ENCODE results near the gene CADPS2.
"Not testable (repeated sequence)": the region's sequence is repeated elsewhere in the genome, so short reads cannot be mapped to it uniquely, and the experiment has no call there.

The CADPS2 gene

DNA sequence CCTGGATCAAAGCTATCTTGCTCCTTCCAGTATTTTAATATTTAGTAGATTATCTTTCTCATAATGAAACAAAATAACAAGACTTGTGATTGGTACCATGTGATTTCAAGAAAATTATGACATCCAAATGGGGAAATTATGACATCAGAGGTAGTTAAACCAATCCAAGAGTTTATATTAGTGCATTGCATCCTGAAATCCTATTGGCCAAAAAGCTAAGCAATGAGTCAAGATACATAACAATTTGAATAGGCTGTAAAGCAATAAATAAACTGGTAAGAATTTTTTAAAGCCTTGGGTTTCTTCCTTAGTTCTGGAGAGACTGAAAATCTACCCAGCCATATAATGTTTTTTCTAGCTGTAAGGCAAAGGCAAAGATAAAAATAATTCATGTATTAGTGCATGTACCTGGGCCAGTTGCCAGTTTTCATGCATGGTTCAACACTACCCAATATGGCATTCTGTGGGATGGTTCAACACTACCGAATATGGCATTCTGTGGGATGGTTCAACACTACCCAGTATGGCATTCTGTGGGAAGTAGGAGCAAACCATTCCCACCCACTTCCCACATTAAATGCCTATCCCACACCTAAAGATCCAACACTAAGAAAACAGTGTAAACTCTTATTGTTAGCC, 183.3 kb downstream of the CADPS2 start, which contains the start of gene RNF148:
Gene RNF148, minus strand, starts transcription at position 51 of the 639 bp plus-strand sequence. CDS start 172 bp downstream, outside the sequence.
- no peak for DNase-seq

DNA sequence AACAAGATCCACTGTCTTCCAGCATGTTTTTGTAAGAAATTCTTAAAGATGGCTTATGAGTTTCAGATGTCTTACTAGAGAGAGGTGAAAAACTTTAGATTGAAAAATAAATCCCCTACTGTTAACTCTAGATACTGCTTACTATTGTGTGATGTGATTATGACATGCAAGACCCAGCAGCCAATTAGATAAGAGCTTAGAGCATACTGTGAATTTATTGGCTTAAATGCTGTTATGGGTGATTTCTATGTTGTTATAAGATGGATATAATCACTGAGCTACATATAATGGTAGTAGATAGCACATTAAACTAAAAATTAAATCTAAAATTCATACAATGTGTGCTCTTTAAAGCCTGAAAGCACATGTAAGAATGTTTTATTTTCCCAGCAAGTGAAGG, 187.2 kb downstream of the CADPS2 start, which contains the start of gene RNF133:
Gene RNF133, minus strand, starts transcription at position 101 of the 400 bp plus-strand sequence. CDS start 199 bp downstream, outside the sequence.
- no peak for DNase-seq

GRCh38 chr7:122695816-122696215, 190.4 kb downstream of the CADPS2 start:
- no peak for DNase-seq

- DNase-seq = no peak
Measured at GRCh38 chr7:122694697-122695096, 191.6 kb downstream of the CADPS2 start.

DNA sequence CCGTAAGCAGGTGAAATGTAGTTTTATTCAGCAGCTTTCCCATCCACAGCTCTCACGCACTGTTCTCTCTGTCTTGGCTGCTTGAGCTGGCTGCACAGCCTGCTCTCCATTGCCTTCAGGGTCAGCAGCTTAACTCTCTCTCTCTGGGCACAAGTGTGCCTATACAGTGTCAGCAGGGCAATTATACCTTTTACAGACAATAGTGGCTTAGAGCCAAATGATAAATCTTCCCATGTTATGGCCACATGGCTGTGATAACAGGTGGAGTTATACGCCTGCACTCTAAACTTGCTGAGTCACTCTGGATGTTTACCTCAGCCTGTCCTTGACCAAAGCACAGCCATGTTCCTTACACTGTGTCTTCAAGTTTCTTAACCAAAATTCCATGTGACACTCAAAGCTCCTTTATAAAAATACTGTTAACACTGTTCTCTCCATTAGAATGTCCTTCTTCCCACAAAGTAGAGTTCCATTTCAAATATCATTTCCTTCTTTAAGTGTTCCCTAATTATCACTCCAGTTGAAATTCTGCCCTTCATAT, 193.4 kb downstream of the CADPS2 start:
- DNase-seq = no peak

DNA sequence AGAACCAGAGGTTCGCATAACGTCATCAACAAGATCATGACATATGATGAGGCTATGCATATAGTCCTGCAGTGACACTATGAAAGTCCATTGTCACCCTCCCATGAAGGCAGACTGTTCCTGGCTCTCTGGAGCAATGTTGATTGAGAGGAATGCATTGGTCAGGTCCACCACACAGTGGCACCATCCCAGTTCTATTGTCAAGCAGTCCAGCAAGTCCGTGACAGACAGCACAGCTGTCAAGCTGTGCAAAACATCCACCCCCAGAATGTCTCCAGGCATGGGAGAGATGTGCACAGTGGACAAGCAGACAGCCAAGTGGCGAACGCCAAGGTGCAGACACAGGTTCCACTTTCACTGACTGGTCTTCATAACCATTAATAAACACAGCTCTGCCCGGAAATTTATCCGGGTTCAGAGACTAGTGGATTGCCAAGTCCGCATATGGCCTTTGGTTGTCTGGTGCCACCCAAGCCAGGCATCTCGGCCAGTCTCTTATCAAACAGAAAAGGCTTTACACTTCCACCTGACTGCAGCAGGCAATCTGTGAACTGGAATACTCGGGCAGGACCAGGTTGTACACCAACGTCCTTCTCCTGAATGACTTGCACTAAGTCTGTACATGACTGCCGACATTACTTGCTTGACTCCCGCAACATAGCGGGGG, 194.6 kb downstream of the CADPS2 start:
- DNase-seq = no peak

GRCh38 chr7:122689346-122690109, 196.7 kb downstream of the CADPS2 start:
- DNase-seq = no peak

DNA sequence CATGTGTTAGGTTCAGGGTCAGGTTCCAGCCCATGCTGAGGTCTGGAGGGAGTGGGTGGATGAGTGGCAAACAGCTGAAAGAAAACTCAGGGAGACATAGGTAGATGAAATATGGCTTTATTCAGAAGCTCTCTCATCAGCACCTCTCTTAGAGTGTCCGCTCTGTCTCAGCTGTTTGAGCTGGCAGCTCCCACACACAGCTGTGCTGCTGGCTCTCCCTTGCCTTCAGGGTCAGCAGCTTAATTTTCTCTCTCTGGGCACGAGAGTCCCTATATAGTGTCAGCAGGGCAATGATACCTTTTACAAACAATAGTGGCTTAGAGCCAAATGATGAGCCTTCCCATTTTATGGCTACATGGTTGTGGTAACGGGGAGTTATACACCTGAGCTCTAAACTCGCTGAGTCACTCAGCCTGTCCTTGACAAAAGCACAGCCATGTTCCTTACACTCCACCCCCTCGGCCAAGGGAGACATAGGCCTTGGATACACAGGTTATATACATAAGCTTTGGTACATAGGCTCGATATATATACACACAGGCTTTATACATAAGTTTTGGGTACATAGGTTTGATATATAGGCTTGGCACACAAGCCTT, 197.8 kb downstream of the CADPS2 start:
- DNase-seq = no peak

DNA sequence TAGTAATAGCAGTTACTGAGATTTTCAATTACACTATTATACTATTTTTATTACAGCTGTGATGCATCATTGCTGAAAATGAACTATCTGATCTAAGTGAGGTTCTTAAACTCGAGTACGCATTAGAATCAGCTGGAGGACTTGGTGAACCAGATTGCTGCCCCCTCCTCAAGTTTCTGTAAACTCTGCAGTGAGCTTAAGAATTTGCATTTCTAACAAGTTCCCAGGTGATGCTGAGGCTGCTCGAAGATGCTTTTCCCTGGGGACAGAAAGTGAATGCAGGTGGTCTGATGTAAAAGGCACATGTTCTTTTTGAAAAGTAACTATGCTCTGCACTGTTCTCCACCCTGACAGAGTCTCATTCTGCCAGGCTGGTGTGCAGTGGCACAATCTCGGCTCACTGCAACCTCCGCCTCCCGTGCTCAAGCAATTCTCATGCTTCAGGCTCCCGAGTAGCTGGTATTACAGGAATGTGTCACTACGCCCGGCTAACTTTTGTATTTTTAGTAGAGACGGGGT, 199.8 kb downstream of the CADPS2 start:
- no peak for DNase-seq

DNA sequence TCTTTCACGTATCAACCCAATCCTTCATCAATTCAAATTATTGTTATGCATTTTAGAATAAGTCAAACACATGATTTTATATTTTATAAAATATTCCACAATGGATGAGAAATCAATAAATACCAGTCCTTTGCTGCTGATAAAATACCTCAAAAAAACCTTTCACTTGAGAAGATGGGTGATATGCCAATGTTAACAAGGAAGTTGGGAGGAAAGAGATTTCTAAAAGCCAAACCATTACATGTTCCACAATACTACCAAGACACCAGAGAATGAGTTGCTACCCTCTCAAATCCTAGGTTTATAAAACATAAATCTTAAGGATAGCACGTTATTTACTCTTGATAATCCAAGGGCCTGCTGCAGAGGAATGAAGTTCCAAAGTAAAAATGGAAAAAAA, 201.8 kb downstream of the CADPS2 start:
- DNase-seq = no peak

DNA sequence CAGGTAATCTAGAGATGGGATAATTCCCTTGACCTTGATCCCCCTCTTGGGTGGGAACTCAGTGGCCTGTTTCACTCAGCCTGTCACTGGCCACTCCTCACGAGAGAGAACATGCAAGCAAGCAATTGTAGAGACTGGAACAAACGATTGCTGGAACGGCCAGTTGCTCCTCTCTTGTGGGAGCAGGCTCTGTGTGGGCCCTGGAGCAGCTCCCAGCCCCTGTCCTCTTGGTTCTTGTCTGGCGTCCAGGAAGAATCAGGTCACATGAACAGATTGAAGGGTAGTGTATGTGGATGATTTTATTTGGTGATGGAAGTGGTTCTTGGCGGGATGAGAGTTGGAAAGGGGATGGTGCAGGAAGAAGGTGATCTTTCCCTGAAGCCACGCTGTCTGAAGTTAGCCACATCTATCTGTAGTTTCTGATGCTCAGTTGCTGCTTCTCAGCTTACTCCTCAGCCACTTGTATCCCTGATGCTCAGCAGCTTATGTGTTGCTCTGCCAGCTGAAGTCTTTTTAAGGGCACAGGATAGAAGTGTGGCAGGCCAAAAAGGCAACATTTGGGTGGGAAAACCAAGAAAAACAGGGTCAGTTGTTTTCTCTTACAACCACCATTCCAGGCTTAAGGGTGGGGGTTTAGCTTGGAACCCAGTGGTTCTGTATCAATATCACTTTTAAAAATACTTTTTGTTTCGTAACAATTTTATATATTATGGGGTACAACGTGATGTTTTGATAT, 203.3 kb downstream of the CADPS2 start:
- no peak for DNase-seq

DNA sequence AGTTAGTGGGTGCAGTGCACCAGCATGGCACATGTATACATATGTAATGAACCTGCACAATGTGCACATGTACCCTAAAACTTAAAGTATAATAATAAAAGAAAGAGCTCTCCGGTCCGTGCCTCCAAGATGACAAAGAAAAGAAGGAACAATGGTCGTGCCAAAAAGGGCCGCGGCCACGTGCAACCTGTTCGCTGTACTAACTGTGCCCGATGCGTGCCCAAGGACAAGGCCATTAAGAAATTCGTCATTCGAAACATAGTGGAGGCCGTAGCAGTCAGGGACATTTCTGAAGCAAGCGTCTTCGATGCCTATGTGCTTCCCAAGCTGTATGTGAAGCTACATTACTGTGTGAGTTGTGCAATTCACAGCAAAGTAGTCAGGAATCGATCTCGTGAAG, 205.1 kb downstream of the CADPS2 start:
- not testable (repeated sequence) for DNase-seq

- DNase-seq = no peak
Measured at GRCh38 chr7:122679813-122680212, 206.4 kb downstream of the CADPS2 start.

DNA sequence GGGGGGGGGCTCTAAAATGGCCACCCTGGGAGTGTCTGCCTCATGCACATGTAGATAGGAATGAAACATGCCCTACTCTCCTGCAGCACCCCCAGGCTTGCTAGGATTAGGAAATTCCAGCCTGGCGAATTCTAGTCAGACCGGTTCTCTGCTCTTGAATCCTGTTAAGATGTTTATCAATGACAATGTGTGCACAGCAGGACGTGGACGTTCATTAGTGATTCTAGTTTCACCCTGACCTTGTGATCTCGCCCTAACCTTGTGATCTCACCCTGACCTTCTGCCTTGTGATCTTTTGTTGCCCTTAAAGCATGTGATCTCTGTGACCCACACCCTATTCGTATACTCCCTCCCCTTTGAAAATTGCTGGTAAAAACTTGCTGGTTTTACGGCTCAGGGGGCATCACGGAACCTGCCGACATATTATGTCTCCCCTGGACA, 207.0 kb downstream of the CADPS2 start:
- not testable (repeated sequence) for DNase-seq

GRCh38 chr7:122677149-122677548, 209.1 kb downstream of the CADPS2 start:
- no peak for DNase-seq

- DNase-seq = no peak
Measured at GRCh38 chr7:122676466-122676865, 209.8 kb downstream of the CADPS2 start.

DNA sequence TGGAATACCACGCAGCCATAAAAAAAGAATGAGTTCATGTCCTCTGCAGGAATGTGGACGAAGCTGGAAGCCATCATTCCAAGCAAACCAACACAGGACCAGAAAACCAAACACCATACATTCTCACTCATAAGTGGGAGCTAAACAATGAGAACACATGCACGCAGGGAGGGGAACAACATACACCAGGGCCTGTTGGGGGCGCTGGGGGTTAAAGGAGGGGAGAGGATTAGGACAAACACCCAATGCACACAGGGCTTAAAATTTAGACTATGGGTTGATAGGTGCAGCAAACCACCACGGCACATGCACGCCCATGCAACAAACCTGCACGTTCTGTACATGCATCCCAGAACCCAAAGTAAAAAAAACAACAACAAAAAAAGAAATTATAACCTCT, 210.6 kb downstream of the CADPS2 start:
- no peak for DNase-seq

GRCh38 chr7:122675011-122675410, 211.2 kb downstream of the CADPS2 start:
- DNase-seq = no peak

DNA sequence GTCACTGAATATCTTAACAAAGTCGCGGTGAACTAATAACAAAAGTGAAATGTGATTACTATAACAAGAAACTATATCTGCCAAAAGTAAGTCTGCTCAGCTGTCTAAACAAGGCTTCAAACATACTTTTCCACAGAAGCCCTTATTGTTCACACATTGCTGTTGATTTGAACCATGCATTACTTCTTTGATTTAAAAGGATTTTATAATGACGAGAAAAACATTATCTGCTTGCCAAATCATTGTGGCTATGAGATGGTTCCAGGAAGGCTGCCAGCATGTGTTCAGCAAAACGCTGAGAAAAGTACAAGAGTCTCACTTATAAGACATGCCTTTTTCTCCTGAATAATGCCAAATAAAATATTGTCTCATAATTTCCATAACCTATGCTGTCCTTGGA, 211.8 kb downstream of the CADPS2 start:
- DNase-seq = no peak

DNA sequence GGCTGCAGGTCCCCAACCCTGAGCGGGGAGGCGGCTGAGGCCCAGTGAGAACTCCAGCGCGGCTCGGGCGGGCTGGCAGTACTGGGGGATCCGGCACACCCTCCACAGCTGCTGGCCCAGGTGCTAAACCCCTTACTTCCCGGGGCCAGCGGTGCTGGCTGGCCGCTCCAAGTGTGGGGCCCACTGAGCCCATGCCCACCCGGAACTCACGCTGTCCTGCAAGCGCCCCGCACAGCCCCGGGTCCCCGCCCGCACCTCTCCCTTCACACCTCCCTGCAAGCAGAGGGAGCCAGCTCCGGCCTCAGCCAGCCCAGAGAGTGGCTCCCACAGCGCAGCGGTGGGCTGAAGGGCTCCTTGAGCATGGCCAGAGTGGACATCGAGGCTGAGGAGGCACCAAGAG, 212.3 kb downstream of the CADPS2 start:
- DNase-seq = no peak

DNA sequence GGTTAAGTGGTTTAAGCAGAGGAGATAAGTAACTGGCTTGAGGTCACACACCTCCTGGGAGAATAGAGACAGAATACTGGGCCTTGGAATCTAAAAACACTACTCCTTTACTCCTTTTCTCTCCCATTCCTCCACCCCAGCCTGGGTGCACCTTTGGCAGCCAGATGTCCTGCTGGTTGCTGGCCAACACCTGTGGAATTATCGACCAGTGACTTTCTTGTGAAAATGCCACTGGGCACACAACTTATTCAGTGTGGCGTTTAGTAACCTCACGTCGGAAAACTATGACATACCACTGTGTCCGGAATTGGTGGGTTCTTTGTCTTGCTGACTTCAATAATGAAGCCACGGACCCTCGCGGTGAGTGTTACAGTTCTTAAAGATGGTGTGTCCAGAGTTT, 213.7 kb downstream of the CADPS2 start:
- no peak for DNase-seq

DNA sequence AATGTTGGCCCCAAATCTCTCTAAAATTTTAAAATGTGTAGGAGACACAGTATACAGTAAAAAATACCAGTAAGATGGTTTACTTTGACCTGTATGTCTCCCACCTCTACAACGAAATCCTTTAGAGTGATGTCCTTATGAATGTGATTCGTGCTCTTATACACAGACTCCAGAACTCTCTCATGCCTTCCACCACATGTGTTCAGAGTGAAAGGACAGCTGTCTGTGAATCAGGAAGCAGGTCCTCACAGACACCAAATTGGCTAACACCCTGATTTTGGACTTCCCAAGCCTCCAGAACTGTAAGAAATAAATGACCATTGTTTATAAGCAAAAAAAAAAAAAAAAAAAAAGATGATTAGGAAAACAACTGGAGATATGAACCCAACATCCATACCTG, 222.5 kb downstream of the CADPS2 start:
- no peak for DNase-seq
